Right renal pelvis (tissue), 4 donors: Measurements from ENCODE around the gene MECR. TPM values are rescaled to one million over a fixed set of nuclear protein-coding genes. Genes with fewer than 3 reads are reported as not detected.

Experiments
- DNase-seq, 4 donors: peaks; one replicate each; pipeline ENCODE4 v3.0.0-alpha.2; 2013; ENCODE audit warnings: low read depth in 4 of 4, low spot score in 3 of 4, missing footprints in 1 of 4
- polyA plus RNA-seq, 4 donors: library from polyadenylated mRNA; unstranded; fragments of 120-200 nt; gene quantifications; one replicate each; pipeline ENCODE4 v1.2.1, GENCODE V29; 2013; ENCODE audit not compliant: insufficient read length in 4 of 4

MECR gene
- polyA plus RNA-seq, 4 donors: 27.4 to 30.4 (median 29.0) TPM

GRCh38 chr1:29142714-29143113, 88.0 kb downstream of the MECR start:
- DNase-seq: no peak

Other genes with a start within 250 kb of the MECR start
- 10 to 100 TPM; 14.3 to 18.8 (median 14.9) TPM for gene TMEM200B, start 107.0 kb downstream of the MECR start, polyA plus RNA-seq
- gene SRSF4, start 49.0 kb downstream of the MECR start, polyA plus RNA-seq: 100 to 1,000 TPM; 107 to 121 (median 110) TPM
- gene PTPRU, start 5.6 kb upstream of the MECR start, polyA plus RNA-seq: 10 to 100 TPM; 10.1 to 20.1 (median 12.5) TPM